Suppressor macrophage (primary cell): ENCODE results near the gene PHF2.
A peak's percentile ranks its signal among the peaks of the same experiment; 100 is the strongest.

Experiments
- DNase-seq, 4 experiments: peaks; one replicate each; pipeline ENCODE4 v3.0.0-alpha.2; 2020 to 2022

Gene PHF2

GRCh38 chr9:93681269-93682154 is 105.1 kb downstream of the PHF2 start:
- DNase-seq, result no peak

GRCh38 chr9:93682155-93682968 is 106.0 kb downstream of the PHF2 start:
- DNase-seq, result peak; percentile 43 to 78 (median 69)

GRCh38 chr9:93683331-93684134 is 107.1 kb downstream of the PHF2 start:
- no peak for DNase-seq

GRCh38 chr9:93684161-93684765 is 107.9 kb downstream of the PHF2 start:
- DNase-seq, result no peak

- DNase-seq, result peak in 2 of 4 experiments; percentile 7 to 11
These were observed 108.6 kb downstream of the PHF2 start for GRCh38 chr9:93684806-93685543.

- no peak for DNase-seq
These were observed 109.9 kb downstream of the PHF2 start for GRCh38 chr9:93686127-93686879.

- no peak for DNase-seq
These were observed 110.5 kb downstream of the PHF2 start for GRCh38 chr9:93686880-93687236.

- DNase-seq, result no peak
These were observed 114.2 kb downstream of the PHF2 start for GRCh38 chr9:93690618-93691017.

GRCh38 chr9:93693129-93693528 is 116.7 kb downstream of the PHF2 start:
- DNase-seq, result no peak

GRCh38 chr9:93697352-93698139 is 121.2 kb downstream of the PHF2 start:
- DNase-seq, result no peak

- DNase-seq, result no peak
These were observed 121.9 kb downstream of the PHF2 start for GRCh38 chr9:93698140-93698908.

GRCh38 chr9:93699650-93700049 is 123.3 kb downstream of the PHF2 start:
- DNase-seq, result no peak

- no peak for DNase-seq
These were observed 125.3 kb downstream of the PHF2 start for GRCh38 chr9:93701494-93702218.

- DNase-seq, result no peak
These were observed 125.9 kb downstream of the PHF2 start for GRCh38 chr9:93702261-93702660.

- no peak for DNase-seq
These were observed 132.1 kb downstream of the PHF2 start for GRCh38 chr9:93708289-93708986.

- DNase-seq, result no peak
These were observed 132.6 kb downstream of the PHF2 start for GRCh38 chr9:93708987-93709302.

- no peak for DNase-seq
These were observed 133.4 kb downstream of the PHF2 start for GRCh38 chr9:93709600-93710369.
